Parathyroid adenoma (tissue), 2 donors: Measurements from ENCODE around the gene CBARP.
"Not testable (repeated sequence)": the region's sequence is repeated elsewhere in the genome, so short reads cannot be mapped to it uniquely, and the experiment has no call there.

Experiments used
- H2AFZ ChIP-seq: fragments of 300-600 bp; sonication (generic); one replicate; pipeline ENCODE4 v1.7.0; 2017; ENCODE audit warnings: antibody characterized with exemption, mild to moderate bottlenecking
- H3K27ac ChIP-seq: fragments of 300-600 bp; sonication (generic); one replicate; pipeline ENCODE4 v1.7.0; 2017
- H3K27me3 ChIP-seq: fragments of 300-600 bp; sonication (generic); one replicate; pipeline ENCODE4 v1.7.0; 2017; ENCODE audit warnings: low read length; ENCODE audit not compliant: control insufficient read depth, insufficient read depth
- H3K36me3 ChIP-seq: fragments of 300-600 bp; sonication (generic); one replicate; pipeline ENCODE4 v1.7.0; 2017; ENCODE audit warnings: low read length; ENCODE audit not compliant: control insufficient read depth, insufficient read depth
- H3K4me1 ChIP-seq: fragments of 300-600 bp; sonication (generic); one replicate; pipeline ENCODE4 v1.7.0; 2017; ENCODE audit warnings: control low read depth
- H3K4me2 ChIP-seq: fragments of 300-600 bp; sonication (generic); one replicate; pipeline ENCODE4 v1.7.0; 2017; ENCODE audit warnings: low read length
- H3K4me3 ChIP-seq: fragments of 300-600 bp; sonication (generic); one replicate; pipeline ENCODE4 v1.7.0; 2017; ENCODE audit warnings: low read depth, low read length
- H3K79me2 ChIP-seq: fragments of 300-600 bp; sonication (generic); one replicate; pipeline ENCODE4 v1.7.0; 2017; ENCODE audit warnings: control low read depth
- H3K9ac ChIP-seq: fragments of 300-600 bp; sonication (generic); one replicate; pipeline ENCODE4 v1.7.0; 2017; ENCODE audit warnings: mild to moderate bottlenecking
- H3K9me3 ChIP-seq: fragments of 300-600 bp; sonication (generic); one replicate; pipeline ENCODE4 v1.7.0; 2017; ENCODE audit warnings: low read length; ENCODE audit not compliant: control insufficient read depth
- TF ChIP-seq, protein P1 (sequence below): fragments of 300-600 bp; sonication (generic); IDR thresholded peaks from one replicate; pipeline ENCODE4 v1.7.0; 2017; ENCODE audit warnings: antibody characterized with exemption, mild to moderate bottlenecking
- donor health status: primary hyperparathyroidism.

Gene CBARP

DNA sequence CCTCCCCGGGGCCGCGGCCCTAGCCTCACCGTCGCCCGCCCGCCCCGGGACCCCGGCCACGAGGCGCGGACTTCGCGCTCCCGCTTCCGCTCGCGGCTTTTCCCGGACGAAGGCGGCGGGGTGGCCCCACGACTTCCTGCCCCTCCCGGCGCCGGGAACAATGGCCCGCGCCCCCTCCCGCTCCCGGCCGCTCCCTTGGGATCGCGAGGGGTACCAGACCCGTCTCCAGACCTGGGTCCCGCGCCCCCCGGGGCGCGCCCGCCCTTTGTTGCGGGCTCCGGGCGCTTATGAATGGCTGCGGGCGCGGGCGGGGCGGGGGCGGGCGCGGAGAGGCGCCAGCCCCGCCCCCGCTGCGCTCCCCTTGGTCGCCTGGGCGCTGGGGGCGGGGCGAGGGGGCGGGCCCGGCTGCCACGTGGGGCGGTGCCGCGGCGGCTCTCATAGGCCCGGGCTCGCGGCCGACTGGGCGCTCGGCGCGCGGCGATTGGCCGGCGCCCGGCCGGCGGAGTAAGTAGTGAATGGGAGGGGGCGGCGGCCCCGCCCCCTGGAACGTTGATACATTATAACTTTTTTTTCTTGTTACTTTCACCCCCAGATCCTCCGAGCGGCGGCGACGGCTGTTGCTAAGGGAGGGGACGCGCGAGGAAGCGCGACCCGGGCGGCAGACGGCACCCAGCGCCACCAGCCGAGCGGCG, 11.6 kb upstream of the CBARP start:
- Histone ChIP-seq H3K4me2 (peak overlapping the region; percentile 87), H3K4me1 (peaks cover 22% of the 10 kb centered on the region), H3K36me3 (no peaks in the 10 kb centered on the region), H3K9ac (peak overlapping the region; percentile 84), H2AFZ (no peak overlapping the region), H3K27me3 (no peaks in the 10 kb centered on the region), H3K4me3 (peak overlapping the region; percentile 69), H3K27ac (peak overlapping the region; percentile 96), H3K79me2 (peaks cover 7% of the 10 kb centered on the region), H3K9me3 (no peaks in the 10 kb centered on the region)
- TF ChIP-seq, protein P1, sequence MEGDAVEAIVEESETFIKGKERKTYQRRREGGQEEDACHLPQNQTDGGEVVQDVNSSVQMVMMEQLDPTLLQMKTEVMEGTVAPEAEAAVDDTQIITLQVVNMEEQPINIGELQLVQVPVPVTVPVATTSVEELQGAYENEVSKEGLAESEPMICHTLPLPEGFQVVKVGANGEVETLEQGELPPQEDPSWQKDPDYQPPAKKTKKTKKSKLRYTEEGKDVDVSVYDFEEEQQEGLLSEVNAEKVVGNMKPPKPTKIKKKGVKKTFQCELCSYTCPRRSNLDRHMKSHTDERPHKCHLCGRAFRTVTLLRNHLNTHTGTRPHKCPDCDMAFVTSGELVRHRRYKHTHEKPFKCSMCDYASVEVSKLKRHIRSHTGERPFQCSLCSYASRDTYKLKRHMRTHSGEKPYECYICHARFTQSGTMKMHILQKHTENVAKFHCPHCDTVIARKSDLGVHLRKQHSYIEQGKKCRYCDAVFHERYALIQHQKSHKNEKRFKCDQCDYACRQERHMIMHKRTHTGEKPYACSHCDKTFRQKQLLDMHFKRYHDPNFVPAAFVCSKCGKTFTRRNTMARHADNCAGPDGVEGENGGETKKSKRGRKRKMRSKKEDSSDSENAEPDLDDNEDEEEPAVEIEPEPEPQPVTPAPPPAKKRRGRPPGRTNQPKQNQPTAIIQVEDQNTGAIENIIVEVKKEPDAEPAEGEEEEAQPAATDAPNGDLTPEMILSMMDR = no peak

DNA sequence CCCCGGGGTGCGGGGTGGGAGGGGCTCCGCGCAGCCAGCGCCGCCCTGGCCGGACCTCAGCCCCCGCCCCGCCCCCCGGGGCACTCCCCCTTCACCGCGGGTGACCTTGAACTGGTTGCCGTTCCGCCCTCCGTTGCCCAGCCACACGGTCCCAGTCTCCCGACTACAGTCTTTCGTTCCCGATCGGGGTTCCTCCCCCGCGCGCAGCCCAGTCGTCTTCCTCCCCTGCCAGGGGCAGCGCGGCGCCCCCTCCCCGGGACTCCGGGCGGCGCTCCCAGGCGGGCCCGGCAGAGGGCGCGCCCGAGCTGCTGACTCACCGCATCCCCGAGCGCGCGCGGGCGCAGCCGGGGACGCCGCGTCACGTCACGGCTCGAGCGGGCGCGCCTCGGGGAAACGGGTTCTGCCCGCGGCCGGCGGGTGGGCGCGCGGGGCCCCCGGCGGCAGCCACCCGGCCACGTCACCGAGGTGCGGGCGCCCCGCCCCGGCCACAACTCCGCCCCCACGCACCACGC, 11.0 kb upstream of the CBARP start:
- Histone ChIP-seq H3K9ac (peak overlapping the region; percentile 94), H3K27ac (peak overlapping the region; percentile 100), H3K4me1 (peaks cover 25% of the 10 kb centered on the region), H2AFZ (peak overlapping the region; percentile 87), H3K4me2 (peak overlapping the region; percentile 87), H3K4me3 (peak overlapping the region; percentile 84), H3K9me3 (no peaks in the 10 kb centered on the region), H3K36me3 (no peaks in the 10 kb centered on the region), H3K79me2 (peaks cover 7% of the 10 kb centered on the region), H3K27me3 (no peaks in the 10 kb centered on the region)
- TF ChIP-seq, protein P1 = peak; percentile 80

DNA sequence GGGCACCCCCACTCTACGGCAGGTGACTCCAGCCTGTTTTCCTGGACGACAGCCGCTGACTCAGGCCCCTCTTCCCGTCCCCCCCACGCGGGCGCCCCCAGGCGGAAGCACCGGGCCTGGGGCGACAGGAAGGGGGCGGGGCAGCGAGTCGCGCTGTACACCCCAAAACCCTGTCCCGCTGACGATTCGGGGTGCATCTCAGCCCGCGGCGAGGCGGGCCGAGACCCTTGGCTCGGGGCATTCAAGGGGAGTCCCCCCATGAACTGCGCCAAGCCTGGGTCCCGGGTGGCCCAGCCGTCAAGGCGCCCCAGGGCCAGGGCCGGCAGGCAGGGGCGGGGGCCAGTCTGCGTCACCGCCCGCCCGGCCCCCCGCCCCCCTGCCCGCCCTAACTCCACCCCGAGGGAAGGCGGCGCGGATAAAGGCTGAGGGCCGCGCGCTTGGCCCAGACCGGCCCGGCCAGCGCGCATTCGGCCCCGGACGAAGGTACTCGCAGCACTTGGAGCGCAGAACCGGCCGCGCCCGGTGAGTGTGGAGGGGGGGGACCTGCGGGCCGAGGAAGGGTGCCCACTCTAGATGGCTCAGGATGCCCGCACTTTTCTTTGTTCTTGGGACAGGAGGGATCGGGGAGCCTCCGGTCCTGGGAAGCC, 10.5 kb upstream of the CBARP start, which contains the start of gene MIDN:
MIDN (plus strand) TSS at position 445 of the 647 bp plus-strand sequence. CDS start 1,714 bp downstream, outside the sequence.
- Histone ChIP-seq H3K9me3 (no peaks in the 10 kb centered on the region), H3K27me3 (no peaks in the 10 kb centered on the region), H3K4me1 (peaks cover 30% of the 10 kb centered on the region), H2AFZ (peak within 1 kb of the TSS; percentile 87), H3K36me3 (no peaks in the 10 kb centered on the region), H3K27ac (peak within 1 kb of the TSS; percentile 100), H3K79me2 (peaks cover 7% of the 10 kb centered on the region), H3K9ac (peak within 1 kb of the TSS; percentile 94), H3K4me3 (peak within 1 kb of the TSS; percentile 84), H3K4me2 (peak within 1 kb of the TSS; percentile 87)
- TF ChIP-seq, protein P1 = no peak

DNA sequence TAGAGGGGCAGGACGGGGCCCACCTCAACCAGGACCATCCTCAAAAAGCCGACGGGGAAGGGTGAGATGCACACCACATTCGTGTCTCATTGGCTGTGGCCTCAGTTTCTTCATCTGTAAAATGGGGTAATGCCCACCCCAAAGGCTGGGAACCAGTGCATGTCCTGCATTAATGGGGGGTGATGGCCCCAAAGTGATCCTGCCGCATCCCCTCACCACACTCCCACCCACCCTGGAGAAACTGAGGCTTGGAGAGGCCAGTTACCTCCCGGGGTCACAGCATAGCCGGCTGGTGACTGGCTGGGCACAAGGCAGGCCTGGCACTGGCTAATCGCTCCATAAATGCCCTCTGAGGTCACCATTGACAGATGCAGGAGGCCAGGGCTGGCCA, 9.9 kb upstream of the CBARP start:
- peak overlapping the region; percentile 94 for H3K9ac ChIP-seq
- H3K36me3 ChIP-seq = no peaks in the 10 kb centered on the region
- H3K4me1 ChIP-seq = peaks cover 30% of the 10 kb centered on the region
- TF ChIP-seq, protein P1 = no peak
- peak overlapping the region; percentile 76 for H2AFZ ChIP-seq
- peak overlapping the region; percentile 84 for H3K4me3 ChIP-seq
- peaks cover 7% of the 10 kb centered on the region for H3K79me2 ChIP-seq
- peak overlapping the region; percentile 72 for H3K4me2 ChIP-seq
- H3K27ac ChIP-seq = peak overlapping the region; percentile 100
- H3K9me3 ChIP-seq = no peaks in the 10 kb centered on the region
- no peaks in the 10 kb centered on the region for H3K27me3 ChIP-seq

DNA sequence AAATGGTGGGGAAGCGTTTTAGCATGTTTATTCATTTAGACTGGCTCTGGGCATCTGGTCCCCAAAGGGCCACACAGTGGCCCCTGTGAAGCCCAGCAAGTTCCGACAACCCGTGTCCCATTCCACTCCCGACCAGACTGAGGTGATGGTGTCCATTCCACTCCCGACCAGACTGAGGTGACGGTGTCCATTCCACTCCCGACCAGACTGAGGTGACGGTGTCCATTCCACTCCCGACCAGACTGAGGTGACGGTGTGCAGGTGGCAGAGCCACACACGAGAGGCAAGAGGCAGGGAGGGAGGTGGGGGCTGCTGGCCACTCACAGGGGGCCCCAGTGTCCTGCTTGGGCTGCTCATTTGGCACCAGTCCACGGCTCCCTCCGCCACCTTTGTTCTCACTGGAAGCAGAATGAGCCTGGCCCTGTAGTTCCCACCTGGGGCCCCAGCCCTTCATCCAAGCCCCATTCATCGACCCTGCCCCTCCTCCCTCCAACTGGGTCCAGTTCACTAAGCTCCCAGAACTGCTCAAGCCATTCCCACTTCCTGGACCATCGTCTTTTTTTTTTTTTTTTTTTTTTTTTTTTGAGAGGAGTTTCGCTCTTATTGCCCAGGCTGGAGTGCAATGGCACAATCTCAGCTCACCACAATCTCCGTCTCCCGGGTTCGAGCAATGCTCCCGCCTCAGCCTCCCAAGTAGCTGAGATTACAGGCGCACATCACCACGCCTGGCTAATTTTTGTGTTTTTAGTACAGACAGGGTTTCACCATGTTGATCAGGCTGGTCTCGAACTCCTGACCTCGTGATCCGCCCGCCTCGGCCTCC, 8.7 kb upstream of the CBARP start:
- H3K79me2 ChIP-seq, H3K9ac ChIP-seq, H2AFZ ChIP-seq, H3K9me3 ChIP-seq, H3K27me3 ChIP-seq, H3K36me3 ChIP-seq, H3K4me3 ChIP-seq: not testable (repeated sequence)
- peak overlapping the region; percentile 9 for H3K4me2 ChIP-seq
- H3K27ac ChIP-seq = peak overlapping the region; percentile 98
- H3K4me1 ChIP-seq = peaks cover 32% of the 10 kb centered on the region
